GM18907 (cell line): ENCODE results near the gene BATF.

Source experiments
- ATAC-seq: cut with Tn5 transposase; IDR thresholded peaks from one replicate; pipeline ENCODE4 v1.9.1; 2021; ENCODE audit warnings: mild to moderate bottlenecking, moderate library complexity; ENCODE audit not compliant: unreplicated experiment

BATF gene

DNA sequence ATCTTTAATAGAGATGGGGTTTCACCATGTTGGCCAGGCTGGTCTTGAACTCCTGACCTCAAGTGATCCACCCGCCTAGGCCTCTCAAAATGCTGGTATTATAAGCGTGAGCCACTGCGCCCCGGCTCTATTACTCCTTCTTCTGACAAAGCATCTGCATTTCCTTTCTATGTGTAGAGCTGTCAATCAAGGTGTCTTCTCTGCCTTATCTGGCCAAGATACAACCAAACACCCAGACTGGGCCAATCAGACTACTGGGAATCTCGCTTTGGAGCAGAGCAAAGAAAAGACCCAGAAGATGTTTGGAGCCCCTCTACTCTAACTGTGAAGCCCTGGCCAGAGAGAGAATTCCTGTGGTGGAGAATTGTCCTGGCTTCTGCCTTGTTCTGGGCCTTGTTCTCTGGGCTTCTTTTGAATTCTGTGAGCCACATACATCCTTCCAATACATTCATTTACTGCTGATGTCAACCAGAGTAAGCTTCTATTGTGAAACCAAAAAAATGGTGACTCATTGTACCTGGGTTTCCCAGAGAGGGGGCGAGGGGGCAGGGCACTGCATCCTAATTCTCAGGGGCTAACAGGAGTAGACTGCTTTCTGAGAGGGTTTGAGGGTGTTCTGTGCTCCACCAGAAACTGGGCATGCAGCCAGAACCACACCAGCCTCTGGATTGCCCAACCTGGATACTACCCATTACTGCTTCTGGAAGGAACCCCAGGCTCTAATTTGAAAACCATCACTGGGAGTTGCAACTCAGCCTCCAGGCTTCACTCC, 37.4 kb downstream of the BATF start:
- peak; percentile 40 for ATAC-seq

DNA sequence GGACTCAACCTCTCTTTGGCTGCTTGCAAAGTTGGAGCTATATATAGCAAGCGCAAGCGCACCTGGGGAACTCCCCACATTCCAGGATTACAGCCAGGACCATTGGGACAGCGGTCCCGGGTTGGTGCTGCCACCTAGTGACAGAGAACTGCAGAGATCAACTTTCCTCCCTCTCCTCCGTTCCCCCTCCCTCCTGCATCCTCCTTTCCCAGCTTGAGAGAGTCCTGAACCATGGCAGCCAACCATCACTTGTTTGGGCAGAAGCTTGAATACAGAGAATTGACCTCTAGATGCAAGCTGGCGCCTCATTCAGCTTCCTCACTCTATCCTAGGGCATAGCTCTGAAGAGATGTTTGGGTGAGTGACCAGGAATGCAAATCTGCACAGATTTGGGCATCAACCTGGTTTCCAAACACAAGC, 38.8 kb downstream of the BATF start:
- ATAC-seq, result no peak

DNA sequence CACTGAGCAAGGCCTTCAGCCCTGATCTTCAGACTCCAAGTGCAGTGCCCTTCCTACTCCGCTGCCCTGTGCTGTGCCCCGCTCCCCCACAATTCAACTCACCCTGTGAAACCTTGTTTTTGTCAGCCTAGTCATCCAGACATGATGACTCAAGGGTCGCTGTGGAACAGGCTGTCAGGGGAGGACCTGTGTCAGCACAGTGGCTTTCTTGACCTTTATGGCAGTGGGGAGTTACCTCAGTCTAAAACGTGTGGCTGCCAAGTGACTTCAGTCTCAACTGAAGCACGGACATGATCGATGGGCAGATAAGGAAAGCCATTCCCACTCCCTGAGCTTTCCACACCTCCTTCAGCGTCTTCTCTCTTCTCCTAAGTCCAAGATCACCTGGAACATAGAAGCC, 39.8 kb downstream of the BATF start:
- no peak for ATAC-seq

DNA sequence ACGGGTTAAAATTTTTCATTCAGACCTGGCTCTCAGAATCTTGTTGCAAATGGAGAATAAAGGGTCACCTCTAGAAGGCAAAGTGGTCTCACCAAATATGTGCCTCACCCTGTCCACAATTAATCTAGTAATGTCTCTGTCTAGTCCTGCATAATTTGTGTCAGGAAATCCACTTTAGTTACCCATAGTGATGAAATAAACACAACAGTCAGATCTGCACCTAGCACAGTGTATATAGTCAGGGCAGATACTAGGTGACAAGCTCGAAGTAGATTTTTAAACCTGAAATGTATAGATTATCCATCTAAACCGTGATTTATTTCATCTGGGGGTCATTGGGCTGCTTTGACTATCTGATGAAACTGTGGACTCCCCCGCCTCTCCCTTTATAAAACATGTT, 40.2 kb downstream of the BATF start:
- no peak for ATAC-seq

DNA sequence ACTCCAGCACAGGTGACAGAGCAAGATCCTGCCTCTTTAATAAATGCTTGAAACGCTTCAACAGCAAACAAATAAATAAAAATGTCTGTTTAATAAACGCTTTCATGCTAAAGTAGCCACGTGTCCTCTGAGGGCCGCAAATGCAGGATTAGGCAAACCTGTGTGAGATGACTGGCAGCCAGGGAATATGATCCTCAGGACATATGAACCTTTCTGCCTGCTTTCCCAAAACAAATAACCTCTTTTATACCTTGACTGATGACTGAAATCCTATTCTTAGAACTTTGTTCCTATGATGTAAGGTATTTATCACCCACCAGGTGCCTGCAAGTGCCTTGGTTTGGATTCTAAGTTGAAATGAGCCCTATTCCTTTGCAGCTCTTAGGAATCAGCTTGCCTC, 41.7 kb downstream of the BATF start:
- no peak for ATAC-seq

DNA sequence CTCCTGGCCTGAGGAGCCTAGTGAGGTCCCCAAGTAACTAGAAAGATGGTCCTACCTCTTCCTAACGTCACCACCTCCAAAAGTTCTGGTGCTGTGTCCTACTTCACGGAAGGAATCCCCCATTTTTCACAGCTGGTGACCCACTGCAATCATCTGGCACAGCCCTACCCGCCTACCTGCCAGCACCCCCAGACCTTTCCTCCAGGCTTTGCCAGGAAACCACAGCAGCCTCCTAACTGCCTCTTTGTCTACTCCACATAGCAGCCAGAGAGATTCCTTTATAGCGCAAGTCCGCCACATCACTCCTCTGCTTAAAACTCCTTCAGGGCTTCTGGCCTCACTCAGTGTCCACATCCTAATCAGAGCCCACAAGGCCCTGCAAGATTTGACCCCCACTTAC, 42.8 kb downstream of the BATF start:
- ATAC-seq, result no peak

DNA sequence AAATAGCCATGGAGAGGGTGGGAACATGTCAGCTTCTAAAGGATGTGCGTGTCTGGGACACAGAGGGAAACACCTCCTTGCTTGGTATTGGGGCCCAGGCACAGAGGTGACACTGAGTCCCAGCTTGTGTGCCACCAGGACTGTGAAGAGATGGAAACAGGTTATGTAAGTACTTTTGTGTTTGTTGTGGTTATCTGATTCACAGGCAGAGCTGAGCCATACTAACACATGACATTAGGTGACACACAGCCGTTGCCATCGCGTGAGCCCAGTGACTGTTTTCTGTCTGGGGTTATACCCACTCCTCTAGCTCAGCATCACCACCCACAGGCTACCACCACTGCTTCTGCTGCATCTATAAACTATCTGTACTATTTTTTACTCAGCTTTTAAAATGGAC, 44.1 kb downstream of the BATF start:
- ATAC-seq, result no peak

DNA sequence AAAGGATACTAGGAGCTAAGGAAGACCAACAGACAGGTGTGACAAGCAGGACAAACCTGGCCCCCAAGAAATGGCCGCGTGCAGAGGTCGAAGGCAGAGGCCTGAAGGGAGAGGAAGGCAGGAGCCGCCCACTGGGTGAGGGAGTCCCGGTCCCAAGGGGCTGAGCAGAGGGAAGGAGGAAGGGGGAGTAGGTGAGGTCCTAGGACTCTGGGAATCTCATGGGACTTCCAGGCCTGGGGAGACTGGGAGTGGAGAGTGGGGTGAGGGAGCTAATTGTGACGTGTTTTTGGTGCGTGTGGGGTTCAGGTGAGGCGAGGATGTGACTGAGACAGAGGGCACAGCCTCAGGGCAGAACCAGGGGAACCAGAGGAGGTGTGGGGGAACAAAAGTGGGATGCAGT, 44.5 kb downstream of the BATF start:
- no peak for ATAC-seq

DNA sequence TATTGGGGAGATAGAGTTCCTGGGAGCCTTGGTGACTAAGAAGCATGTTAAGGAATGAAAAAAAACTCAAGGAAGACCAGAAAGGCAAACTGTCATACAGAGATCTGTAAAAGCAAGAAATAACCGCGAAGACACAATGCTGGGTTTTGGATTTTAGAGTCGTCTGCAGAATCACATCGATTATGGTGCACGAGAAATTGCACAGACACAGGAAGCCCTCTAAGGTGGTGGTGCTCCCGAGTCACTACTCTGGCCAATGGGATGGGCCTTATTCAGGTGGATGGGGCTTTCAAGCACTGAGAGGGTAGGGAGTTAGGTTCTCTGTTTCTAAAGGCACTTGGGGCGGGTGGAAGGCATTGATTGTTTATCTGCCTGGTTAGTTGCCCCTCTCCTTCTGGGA, 45.9 kb downstream of the BATF start:
- no peak for ATAC-seq

DNA sequence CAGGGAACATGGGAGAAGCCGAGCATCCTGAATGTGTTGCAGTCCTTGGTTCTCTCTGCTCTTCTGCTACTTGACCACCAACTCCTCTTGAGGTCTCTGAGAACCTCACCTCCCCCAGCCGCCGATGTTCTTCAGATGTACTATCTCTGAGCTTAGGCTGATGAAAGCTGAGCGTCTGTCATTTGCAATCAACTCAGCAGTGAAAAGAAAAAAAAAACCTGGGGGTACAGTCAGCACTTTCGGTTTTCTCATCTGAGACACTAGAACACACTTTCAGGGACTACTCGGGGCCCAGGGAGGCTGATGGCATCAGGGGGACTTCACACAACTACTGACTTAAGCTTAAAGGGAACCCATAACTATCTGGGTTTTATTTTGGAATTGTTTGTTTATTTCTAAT, 46.5 kb downstream of the BATF start:
- ATAC-seq, result no peak

DNA sequence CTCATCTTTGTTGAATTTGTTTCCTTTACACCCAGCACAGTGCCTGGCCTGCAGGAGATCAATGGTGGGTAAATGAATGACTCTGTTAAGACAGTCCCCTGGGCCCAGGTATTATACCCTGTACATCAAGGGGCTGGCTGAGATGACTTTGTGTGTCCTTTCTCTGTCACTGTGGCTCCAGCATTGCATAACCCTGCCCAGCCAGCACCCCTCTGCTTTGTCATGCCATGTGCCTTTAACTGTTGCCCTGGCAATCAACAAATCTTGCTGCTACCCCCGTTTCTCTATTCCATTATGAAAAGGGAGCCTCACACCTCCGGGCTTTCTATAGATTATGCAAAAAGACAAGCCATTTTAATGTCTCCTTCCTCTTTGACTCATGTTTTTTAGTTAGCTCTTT, 48.5 kb downstream of the BATF start:
- ATAC-seq, result no peak

DNA sequence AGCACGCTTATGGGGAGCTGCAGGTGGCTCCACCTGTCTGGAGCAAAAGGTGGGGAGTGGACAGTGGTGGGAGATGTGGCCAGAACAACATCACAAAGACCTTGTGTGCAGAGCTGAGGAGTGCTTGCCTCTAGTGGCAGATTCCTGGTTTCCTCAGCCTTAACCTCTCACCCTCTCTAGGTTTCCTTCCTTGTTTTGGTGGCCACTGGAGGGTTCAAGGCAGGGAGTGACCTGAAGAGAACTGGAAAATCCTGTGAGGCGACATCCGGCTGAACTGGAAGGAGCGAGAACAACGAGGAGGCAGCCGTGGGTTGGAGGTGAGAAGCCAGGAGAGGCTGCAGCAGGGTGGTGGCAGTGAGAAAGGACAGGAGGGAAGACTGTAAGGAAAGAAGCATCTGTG, 49.8 kb downstream of the BATF start:
- no peak for ATAC-seq

DNA sequence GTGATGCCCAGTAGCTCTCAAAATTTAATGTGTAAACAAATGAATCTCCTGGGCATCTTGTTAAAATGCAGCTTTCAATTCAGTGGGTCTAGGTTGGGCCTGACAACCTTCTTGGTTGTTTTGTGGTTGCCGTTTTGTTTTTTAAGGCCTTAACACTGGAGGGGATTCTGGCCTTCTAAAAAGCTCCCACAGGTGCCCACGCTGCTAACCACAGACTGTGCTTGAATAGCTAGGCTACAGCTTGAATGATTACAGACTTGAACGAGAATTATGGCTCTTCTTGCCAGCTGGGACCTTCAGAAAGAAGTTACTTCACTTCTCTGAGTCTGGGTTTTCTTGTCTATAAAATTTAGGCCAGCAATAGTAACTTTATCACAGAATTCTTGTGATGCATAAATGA, 54.8 kb downstream of the BATF start:
- ATAC-seq, result no peak

DNA sequence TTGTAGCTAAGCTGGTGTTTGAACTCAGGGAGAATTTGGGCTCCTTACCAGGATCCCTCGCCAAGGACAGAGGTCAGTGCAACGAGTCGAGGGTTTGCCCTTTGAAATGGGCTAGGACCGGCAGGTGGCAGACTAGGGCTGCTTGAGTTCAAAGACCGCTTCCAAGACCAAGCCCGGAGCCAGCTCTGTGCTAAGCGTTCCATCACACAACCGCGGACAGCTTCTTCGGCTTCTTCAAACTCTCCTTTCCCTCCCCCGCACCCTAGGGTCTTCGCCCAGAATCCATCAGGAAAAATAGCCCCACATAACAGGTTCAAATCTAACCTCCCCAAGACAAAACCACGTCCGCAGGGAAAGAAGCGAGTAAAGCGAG, 55.4 kb downstream of the BATF start:
- peak; percentile 85 for ATAC-seq

DNA sequence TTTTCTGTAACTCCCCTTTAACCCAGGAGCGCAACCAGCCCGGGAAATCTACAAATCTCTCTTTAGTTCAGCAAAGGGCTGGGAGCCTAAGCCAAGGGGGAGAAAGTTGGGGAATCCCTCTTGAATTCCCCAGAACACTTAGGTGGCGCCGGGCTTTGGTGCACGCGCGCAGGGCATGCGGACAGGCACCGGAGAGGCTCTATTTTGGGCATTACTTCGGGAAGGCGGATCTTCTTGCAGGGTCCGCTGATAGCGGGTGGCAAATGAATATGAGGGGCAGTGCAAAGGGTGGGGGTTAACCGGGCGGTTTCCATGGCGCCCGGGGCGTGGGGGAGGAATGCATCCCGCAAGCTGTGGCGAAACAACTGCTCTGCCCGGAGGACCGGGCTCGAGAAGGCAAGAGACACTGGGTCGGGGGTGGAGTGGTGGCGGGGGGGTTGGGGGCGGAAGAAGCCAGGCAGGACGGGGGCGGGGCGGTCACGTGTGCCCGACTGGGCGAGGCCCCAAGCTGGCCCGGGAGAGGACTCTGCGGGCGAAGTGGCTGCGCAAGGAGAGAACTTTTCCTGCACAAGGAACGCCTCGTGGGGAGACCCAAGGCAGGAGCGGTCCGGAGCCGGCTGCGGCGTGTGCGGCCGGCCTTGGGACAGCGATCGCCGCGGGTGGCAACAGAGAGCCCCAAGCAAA, 56.0 kb downstream of the BATF start, which contains the start of gene FLVCR2:
TSS of gene FLVCR2 (plus strand) at position 519 of the 684 bp plus-strand sequence. CDS start 353 bp downstream, outside the sequence.
- ATAC-seq, result peak; percentile 47

DNA sequence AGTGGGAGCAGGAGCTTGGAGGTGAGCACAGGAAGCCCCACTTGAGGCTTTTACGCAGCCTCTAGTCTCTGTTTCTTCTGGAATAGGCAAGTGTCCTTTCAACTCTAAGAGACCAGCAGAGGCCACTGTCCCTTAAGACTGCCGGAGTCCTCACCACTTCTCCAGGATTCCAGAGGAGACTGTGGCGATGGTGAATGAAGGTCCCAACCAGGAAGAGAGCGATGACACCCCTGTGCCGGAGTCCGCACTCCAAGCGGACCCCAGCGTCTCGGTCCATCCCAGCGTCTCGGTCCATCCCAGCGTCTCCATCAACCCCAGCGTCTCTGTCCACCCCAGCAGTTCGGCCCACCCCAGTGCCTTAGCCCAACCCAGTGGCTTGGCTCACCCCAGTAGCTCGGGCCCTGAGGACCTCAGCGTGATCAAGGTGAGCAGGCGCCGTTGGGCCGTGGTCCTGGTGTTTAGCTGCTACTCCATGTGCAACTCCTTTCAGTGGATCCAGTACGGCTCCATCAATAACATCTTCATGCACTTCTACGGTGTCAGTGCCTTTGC, 56.6 kb downstream of the BATF start:
- peak; percentile 7 for ATAC-seq

DNA sequence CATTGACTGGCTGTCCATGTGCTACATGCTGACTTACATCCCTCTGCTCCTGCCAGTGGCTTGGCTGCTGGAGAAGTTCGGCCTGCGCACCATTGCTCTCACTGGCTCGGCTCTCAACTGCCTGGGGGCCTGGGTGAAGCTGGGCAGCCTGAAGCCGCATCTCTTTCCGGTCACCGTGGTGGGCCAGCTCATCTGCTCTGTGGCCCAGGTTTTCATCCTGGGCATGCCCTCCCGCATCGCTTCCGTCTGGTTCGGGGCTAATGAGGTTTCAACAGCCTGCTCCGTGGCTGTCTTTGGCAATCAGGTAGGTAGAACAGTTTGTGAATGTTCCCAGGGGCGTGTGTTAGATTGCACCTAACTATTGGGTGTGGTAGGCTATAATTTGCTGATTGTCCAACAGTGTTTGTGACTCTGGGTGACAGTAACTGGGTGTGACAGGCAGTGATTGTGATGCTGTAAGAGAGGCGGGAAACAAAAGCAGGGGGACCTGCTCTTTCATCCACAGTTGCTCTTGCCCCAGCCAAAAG, 57.1 kb downstream of the BATF start:
- no peak for ATAC-seq

DNA sequence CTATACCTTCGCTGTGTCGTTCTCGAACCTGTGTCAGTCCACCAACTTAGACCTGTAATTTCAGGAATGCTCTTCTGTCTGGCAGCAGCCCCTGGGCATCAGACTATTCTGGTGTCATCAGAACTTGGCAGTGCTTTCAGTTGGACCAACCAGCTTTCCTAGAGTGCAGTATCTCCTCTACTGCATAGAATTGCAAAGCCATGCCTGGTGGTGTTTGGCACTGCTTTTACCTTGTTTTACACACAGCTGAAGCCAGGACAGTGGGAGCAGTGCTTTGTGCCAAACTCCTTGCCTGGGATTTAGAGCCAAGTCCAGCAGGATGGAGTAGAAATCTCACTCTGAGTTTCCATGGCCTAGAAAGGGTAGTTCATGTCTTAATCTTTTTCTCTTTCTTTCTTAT, 57.6 kb downstream of the BATF start:
- no peak for ATAC-seq

DNA sequence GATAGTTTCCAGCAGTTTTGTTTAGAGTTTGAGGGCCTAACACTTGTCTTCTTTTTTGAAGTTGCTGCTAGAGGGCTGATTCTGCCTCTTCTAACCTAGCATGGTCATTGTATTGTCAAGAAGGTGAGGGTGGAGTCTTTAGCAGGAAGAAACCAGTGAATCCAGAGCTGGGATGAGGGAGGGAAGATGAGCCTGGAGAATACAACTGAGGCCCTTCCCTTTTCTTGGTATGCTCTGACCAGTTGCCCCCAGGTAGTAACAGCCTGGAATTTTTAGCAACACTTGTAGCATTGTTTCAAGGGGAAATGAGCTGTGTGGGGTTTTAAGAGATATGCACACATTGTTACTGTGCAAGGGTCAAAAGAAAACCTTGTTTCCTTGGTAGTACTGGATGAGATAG, 65.1 kb downstream of the BATF start:
- ATAC-seq, result no peak

DNA sequence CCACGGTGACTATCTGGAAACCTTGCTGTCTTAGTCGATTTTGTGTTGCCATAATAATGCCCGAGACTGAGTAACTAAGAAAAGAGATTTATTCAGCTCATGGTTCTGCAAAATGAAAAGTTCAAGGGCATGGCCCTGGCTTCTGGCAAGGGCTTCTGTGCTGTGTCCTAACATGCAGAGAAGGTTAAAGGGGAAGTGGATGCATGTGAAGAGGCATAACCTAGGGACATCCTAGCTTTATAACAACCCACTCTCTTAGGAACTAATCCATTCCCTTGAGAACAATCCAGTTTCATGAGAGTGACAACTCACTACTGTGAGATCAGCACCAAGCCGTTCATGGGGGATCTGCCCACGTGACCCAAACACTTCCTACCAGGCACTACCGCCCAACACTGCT, 67.7 kb downstream of the BATF start:
- ATAC-seq, result no peak

DNA sequence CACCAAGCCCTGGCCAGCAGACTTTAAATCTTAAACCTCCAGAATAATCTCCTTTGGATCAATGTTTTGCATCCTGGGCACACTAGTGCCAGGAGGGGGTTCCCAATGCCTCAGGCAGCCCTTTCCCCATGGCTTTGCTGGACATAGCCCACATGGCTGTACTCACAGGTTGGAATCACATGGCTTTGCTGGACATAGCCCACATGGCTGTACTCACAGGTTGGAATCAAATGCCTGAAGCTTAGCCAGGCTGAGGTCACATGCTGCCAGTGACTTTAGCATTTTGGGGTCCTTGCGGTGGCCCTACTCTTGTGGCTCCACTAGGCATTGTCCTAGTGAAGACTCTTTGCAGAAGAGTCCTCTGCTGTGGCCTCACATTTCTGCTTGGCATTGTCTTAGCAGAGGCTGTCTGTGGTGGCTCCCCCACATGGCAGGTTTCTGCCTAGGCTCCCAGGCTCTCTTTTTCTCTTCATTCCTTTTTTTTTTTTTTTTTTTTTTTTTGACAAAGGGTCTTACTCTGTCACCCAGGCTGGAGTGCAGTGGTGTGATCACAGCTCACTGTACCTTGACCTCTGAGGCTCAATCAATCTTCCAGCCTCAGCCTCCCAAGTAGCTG, 69.2 kb downstream of the BATF start:
- no peak for ATAC-seq
